ENCODE measurements around the gene SNAPC4.
A peak's percentile ranks its signal among the peaks of the same experiment; 100 is the strongest.
"Not testable (repeated sequence)": the region's sequence is repeated elsewhere in the genome, so short reads cannot be mapped to it uniquely, and the experiment has no call there.

Gene SNAPC4

DNA sequence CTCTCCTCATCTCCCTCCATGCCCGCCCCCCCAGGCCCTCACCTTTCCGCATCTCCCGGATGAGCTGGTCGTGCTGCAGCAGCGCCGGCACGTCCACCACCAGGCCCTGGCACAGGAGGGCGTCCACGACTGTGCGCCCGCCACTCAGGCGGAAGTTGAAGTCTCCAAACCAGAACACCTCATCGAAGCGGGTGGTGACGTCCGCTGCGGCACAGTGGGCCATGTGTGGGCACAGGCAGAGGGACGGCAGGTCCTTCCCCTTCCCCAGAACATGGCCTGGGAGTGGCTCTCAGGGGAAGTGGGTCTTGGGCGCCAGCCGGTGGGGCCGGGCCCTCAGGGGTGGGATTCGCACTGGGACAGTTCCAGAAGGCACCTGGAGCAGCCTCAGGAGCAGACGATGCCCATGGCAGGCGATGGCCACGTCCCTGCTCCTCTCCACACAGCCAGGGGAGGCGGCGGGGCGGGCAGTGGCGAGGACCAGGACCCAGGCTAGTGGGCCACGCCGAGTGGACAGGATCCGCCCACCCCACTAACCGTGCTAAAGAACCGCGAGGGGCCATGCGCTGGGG lies 31.9 kb upstream of the SNAPC4 start:
- no peak for DNase-seq

DNA sequence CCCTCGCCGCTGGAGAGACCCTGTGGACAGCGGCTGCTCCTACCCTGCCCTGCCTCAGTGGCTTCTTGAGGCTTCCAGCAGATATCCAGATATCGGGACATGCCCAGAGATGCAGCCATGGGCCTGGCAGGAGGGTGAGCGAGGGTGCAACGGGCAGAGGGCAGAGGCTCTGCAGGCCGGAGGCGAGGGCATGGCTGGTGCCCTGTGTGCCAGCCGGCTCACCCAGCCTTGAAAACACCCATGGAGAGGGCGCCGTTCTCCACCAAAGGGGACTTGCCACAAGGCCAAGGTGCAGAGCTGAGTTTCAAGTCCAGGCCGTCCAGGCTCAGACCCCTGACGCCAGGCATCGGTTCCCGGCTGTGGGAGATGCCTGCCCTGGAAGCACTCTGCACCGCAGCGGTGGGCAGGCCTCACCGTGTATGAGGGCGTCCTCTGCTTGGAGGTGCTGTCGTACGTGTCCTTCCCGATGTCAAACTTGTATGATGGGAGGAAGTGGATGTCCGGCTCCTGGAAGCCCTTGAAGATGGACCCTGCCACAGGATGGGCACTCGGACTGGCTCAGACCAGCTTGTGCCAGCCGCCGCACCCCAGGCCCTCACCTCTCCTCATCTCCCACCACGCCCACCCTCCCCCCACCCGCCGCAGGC lies 30.7 kb upstream of the SNAPC4 start:
- no peak for DNase-seq

DNA sequence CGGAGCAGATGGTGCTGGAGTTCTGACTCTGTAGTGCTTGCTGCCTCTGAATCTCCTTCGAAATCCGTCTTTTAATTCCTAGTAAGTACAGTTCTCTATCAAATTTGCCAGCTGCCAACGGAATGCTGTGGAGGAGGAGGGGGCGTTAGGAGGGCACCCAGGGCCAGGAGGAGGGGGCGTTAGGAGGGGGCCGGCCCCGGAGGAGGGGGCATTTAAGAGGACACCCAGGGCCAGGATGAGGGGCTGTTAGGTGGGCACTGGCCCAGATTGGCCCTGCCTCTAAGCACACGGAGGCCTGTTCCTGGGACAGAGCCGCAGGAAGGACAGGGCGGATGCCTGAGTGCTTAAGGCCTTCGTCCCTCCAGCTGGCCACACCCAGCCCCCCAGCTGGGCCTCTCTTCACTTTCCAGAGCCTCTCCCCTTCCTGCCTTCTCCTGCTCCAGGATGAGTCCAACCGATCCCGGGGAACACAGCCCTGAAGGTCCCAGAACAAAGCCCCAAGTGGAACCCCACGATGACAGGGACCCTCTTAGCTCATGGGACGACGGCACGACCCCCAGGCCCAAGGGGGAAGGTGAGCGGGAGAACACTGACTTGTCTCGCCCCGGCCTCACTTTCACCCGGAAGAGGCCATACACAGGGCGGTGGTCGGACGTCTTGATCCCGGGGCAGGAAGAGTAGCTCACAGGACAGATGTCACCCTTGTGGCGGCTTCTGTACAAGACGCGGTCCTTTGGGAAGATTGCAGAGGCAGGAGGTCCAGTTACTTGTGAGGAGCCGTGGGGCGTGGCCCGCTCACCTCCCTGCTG lies 29.9 kb upstream of the SNAPC4 start:
- DNase-seq, result no peak

DNA sequence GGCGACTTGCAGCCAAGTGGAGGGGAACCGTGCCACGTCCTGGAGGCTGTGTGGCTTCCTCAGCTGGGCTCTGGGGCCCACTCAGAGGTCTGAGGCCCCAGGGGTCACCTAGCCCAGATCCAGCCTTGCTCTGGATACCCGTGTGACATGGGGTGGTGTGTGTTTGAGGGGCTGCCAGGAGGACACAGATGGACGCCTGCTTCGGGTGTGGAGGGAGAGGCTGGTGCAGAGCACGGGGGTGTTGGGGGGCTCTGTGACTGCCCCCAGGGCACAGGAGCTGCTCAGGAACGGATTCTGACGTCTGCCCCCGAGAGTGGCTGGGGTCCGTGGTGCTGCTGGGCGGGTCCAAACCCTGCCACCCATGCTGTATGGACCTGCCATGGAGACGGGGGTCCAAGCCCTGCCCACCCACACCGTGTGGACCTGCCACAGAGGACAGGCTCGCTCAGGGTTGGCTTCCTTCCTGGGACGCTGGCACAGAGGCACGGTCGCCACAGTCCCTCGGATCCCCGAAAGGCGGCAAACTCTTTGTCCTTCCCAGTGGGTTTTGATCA lies 29.2 kb upstream of the SNAPC4 start:
- no peak for DNase-seq

DNA sequence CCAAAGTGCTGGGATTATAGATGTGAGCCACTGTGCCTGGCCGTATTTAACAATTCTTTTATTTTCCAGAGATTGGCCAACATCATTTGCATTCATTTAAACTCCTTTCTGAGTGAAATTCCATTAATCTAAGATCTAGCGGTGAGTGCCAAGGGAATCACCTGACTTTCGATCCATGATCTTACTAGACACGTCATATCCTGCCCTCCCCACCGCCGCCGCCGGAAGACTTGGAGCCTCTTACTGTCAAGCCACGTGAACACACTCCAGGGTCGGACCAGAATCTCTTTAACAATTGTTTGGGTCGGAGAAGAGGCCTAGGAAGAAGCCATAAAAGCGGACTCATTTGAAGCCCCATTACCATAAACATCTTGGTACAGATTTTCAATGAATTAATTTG lies 26.8 kb upstream of the SNAPC4 start:
- DNase-seq, result no peak

DNA sequence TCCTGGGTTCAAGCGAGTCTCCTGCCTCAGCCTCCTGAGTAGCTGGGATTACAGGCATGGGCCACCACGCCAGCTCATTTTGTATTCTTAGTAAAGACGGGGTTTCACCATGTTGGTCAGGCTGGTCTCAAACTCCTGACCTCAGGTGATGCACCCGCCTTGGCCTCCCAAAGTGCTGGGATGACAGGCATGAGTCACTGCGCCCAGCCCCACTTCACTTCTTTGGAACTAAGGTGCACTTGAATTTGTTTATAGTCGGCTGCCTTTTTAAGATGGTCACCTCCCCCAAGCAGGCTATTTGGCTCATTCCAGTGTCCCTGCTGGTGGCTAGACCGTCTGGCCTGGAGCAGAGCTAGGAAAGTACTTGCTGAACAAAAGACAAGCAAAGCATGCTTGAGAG lies 25.4 kb upstream of the SNAPC4 start:
- DNase-seq, result not testable (repeated sequence)

DNA sequence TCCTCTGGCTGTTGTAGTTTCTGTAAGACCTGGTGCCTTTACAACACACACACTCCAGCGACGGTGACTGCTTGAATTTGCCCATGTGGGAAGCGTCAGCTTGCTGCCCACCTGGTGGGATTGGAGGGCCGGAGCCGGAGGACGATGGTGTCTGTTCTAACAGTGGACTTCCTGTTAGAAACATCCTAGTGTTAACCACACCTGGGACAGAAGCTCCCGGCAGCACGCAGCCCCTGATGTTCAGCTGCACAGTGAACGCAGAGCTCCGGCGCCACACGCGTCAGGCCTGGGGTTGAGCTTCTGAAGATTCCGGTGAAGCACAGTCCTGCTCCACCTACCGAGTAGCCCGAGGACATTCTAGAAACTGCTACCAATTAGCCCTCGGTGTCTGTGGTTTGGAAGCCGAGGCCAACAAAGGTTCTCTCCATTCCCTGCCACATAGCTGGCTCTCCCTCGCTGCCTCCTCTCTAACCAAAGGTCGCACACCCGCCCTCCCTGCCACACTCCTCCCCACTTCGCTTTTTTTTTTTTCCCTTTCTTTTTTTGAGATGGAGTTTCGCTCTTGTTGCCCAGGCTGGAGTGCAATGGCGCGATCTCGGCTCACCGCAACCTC lies 24.9 kb upstream of the SNAPC4 start:
- DNase-seq, result no peak

DNA sequence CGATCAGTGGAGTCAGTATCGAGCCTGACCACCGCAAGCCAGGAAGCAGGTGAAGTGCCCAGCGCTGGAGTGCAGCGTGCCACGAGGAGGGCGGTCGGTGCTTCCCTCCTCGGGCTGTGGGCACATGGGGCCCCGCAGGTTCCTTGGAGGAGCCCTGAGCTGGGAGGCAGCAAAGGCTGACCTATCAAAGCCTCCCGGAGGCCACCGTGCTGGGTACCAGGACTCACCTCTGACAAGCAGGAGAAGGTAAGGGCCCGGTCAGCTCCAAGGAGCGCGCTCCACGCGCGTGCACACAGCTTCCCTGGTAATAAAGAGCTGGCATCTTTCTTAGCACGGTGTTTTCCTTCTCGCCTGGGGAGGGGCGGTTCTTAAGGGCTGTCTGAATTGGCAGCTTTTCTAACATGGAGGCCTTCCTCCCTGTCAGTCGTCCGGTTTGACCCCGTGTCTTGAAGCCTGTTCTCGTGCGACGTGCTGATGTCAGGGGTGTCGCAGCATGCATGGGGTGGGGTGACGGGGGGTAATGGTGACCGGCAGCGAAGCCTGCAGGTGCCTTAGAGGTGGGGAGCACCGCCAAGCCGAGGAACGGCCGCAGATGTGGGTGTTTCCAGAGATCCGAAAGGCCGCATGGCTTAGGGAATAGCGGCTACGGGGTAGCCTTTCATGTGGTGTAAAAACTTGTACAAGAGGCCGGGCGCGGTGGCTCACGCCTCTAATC lies 23.6 kb upstream of the SNAPC4 start:
- no peak for DNase-seq

DNA sequence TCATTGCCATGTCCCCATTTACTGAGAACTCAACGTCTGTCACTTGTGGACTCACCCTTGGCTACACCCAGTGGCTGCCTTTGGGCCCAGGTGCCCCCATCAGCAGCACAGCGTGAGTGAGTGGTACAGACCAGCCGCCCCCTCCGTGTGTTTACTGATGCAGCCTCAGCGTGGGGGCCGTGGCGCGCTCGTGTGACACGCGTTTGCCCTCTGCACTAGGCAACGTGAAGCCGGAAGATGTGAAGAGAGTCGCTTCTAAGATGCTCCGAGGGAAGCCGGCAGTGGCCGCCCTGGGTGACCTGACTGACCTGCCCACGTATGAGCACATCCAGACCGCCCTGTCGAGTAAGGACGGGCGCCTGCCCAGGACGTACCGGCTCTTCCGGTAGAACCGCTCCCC lies 22.9 kb upstream of the SNAPC4 start:
- no peak for DNase-seq

DNA sequence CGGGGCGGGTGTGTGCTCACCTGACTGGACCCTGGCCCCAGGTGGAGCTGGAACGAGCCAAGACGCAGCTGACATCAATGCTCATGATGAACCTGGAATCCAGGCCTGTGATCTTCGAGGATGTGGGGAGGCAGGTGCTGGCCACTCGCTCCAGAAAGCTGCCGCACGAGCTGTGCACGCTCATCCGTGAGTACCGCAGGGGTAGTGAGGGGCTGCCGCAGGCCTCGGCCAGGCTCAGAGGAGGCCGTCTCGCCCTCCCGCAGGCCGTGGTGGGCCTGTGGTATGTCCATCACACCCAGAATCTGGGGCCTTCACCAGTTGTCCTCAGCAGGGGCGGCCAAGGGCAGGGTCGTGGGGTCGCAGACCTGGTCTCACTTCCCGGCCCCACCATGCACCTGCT lies 21.8 kb upstream of the SNAPC4 start:
- no peak for DNase-seq

DNA sequence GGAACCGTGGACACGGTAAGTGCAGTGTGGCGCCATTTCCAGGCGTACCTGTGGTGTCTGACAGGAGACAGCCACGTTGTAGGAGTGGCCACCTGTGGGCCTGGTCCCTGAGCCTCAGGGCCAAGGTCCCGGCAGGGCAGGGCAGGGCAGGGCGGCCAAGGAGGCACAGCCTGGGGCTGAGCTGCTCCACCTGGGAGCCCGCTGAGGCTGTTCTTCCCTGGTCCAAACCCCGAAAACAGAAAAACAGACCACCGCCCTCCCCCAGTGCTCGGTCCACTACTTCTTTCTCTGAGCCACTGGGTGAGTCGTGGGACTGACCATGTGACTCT lies 19.1 kb upstream of the SNAPC4 start:
- DNase-seq, result no peak

DNA sequence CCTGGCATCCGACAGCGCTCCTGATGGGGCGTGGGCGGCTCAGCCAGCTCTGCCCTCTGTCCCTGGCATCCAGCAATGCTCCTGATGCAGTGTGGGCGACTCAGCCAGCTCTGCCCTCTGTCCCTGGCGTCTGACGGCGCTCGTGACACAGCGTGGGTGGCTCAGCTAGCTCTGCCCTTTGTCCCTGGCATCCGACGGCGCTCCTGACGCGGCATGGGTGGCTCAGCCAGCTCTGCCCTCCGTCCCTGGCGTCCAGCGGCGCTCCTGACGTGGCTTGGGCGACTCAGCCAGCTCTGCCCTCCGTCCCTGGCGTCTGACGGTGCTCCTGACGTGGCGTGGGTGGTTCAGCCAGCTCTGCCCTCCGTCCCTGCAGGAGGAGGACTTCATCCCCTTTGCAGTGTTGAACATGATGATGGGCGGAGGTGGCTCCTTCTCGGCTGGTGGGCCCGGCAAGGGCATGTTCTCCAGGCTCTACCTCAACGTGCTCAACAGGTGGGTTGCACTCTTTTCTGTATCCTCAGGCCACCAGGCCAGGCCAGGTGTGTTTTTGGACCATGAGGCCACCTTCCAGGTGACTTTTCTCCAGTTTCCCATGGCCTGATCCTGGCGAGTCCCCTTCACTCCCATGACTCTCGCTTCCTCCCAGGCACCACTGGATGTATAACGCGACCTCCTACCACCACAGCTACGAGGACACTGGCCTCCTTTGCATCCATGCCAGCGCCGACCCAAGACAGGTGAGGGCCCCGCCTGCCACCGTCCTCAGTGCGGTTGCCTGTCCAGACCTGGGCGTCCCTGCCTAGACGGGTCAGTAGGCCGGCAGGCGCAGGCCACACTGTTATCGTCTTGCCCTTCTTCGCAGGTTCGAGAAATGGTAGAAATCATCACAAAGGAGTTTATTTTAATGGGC lies 18.5 kb upstream of the SNAPC4 start:
- no peak for DNase-seq

DNA sequence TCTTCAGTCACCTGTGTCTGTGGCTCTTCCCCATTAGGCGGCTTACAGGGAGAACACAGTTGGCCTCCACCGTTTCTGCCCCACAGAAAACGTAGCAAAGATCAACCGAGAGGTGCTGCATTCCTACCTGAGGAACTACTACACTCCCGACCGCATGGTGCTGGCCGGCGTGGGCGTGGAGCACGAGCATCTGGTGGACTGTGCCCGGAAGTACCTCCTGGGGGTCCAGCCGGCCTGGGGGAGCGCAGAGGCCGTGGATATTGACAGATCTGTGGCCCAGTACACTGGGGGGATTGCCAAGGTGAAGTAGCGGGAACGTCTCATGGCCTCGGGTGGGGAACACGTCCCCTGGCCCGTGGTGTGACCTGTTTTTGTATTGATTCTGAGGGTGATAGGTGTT lies 16.9 kb upstream of the SNAPC4 start:
- no peak for DNase-seq

DNA sequence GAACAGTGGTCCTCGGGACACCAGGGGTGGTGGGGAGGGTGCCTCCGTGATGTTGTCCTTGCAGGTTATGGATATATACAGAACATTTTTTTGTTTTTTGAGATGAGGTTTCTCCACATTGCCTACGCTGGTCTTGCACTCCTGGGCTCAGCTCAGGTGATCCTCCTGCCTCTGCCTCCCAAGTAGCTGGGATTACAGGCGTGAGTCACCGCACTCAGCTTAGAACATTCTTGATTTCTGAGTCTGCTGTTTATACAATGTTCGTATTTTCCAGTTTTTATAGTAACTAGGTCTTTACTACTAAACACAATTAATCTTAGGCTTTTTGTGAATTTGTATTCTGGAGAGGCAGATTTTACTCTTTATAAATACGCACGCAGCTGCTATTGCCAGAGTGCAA lies 16.5 kb upstream of the SNAPC4 start:
- DNase-seq, result no peak

DNA sequence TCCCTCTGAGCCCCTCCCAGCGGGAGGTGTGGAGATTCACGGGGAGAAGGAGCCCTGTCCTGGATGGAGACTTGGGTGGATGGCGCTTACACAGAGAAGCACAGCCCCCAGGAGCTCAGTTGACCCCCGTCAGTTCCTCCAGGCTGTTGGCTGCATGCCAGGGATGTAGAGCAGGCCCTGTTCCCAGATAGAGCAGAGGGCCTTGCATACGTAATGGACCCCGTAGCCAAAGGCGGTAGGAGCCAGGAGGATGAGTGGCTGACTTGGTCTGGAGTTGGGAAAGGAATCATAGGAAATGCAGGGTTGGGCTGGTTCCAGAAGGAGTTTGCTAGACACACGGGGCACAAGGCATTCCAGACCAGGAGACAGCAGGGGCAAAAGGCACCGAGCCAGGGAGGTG lies 13.0 kb upstream of the SNAPC4 start:
- DNase-seq, result no peak

DNA sequence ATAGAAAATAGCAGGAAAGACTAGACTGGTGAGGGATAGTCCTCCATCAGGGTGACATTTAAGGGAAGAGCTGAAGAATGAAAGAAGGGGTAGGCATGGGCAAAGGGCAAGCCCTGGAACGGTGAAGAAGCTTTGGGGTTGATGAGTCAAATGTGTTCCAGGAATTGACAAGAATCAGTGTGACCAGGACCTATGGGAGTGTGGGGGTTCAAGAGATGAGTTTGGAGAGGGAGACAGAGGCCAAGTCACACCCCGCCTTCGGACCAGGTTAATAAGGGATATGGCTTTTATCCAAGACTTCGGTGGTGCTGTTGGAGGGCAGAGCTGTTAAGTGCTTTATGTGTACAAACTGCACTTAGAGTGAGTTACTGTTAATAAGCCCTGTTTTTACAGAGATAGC lies 11.4 kb upstream of the SNAPC4 start:
- DNase-seq, result no peak

DNA sequence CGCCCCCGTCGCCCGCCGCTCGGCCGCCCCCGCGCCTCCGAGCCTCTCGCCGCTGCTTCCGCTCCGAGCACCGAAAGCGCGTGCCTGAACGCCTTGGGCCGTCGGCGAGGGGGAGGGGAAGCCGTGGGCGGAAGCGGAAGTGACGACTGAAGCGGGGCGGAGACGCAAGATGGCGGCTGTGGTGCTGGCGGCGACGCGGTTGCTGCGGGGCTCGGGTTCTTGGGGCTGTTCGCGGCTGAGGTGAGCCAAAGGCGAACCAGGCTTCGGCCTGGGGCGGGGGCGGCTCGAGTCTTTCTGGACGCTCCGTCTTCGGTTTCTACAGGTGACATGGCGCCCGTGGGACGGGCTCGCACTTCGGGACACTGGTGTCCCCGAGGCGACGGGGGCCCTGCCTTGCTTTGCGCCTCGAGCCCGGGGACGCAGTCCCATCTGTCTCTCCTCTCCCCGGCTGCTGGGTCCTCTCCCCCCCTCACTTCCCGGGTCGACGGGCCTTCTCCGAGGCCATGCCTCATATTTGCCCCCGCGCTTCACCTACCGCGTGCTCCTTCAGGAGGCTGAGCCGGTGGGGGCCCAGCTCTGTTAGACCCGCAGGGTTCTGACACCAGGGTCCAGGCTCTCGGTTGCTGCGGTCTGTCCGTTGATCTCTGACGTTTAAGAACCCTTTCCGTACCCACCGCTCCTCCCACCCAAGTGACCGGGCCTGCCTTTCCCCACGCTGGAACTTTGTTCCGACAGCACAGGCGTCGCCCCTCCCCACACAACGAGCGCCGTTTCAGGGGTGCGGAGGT lies 10.7 kb upstream of the SNAPC4 start, which contains the start of the genes ENTR1 and PMPCA:
Gene ENTR1, minus strand, starts transcription at position 115 of the 788 bp plus-strand sequence. CDS start 217 bp downstream, outside the sequence.
Gene PMPCA, plus strand, starts transcription at position 159 of the 788 bp plus-strand sequence. Its CDS starts 11 bp downstream, at position 170.
- DNase-seq, result peak; percentile 95

DNA sequence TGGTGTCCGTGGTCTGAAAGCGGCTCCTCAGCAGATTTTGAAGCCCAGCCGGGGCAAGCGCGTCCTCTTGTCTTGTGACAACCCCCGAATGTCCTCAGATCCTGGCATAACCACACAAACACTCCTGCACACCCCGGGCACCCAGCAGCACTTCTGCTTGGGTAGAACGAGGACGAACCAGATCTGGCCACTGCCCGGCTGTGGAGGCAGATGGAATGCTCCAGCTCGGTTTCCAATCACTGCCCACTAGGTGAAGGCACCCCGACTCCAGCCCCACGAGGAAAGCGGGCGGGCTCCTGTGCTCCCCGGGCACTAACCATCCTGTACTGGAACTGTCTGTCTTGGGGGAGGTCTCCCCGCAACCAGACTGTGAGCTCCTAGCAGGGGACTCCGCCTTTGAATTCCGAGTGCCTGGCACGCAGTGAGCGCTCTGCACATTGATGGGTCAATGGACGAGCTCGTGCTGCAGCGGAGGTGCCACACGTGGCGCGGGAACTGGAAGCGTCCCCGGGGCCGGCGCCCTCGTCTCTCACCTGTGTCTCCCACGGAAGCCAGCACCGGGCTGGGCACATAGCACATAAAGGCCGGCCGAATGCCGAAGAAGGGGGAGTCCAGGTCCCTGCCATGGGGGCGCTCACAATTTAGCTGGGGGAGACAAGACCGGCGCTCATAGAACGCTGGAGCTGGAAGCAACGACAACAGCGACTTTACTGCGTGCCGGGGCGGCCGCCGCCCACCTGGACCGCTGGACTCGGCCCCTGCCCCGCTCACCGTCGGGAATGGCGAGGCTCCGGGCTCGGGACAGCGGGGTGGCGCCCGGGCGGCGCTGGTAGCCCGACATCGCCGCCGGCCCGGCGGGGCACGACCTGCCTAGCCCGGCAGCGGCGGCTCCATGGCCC lies 9.8 kb upstream of the SNAPC4 start:
- peak; percentile 27 for DNase-seq

DNA sequence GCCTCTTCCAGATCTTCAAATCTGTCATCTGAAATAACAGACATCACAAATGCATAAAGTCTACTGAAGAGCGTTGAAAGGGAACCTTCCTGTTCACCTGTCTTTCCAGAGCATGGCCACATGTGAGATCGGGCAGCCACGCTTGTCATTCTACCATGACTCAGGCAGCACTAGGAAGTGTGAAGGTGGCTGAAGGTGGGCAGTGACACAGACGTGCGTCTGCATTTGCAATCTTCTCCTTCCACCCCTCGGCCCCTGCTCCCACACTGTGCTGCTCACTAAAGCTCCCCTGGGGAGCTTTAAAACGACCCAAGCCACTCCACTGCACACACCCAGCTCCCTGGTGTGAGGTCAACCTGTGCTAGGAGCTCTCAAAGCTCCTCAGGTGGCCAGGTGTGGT lies 7.9 kb upstream of the SNAPC4 start:
- no peak for DNase-seq

DNA sequence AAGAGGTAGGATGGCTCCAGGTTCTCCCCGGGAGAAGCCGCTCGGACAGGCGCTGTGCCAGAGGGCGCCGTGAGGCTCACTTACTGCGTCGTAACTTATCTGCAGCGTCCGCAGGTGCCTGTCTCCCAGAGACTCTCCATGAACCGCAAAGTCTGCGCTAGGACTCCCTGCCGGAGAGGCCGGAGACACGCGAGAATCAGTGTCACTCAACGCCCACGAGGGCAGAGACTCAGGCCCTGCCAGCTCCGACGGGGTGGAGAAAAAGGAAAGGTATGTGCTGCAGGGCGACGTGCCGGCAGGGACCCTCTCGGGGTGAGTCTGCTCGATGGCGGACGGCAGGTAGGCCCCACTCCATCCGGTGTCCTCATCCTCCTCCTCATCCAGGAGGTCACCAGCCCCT lies 7.1 kb upstream of the SNAPC4 start:
- not testable (repeated sequence) for DNase-seq

Data from CD4-positive, alpha-beta T cell treated with Interleukin-10 for 1 hour (primary cell).